Frontal cortex (tissue), 4 donors: ENCODE results near the gene IFI35. TPM values are rescaled to one million over a fixed set of nuclear protein-coding genes. Genes with fewer than 3 reads are reported as not detected.
A peak's percentile ranks its signal among the peaks of the same experiment; 100 is the strongest.
"Not testable (repeated sequence)": the region's sequence is repeated elsewhere in the genome, so short reads cannot be mapped to it uniquely, and the experiment has no call there.

Source experiments
- DNase-seq, 2 donors: peaks; one replicate each; pipeline ENCODE4 v3.0.0; 2012; ENCODE audit warnings: low spot score in 2 of 2
- FAIRE-seq: peaks from 2 replicates; lab custom pipeline; 2012; peaks lifted over from hg19 to GRCh38; lab: Jason Lieb, UNC
- total RNA-seq: library from RNA; depleted of rRNA; stranded (reverse); fragments of >200 nt; gene quantifications from one replicate; pipeline ENCODE4 v1.2.3, GENCODE V29; 2014
- donor health status: control.
- donor health status: control.
- donor health status: control.

IFI35 gene
- total RNA-seq, 1 donor from 2014 or later, result 1.2 TPM

DNA sequence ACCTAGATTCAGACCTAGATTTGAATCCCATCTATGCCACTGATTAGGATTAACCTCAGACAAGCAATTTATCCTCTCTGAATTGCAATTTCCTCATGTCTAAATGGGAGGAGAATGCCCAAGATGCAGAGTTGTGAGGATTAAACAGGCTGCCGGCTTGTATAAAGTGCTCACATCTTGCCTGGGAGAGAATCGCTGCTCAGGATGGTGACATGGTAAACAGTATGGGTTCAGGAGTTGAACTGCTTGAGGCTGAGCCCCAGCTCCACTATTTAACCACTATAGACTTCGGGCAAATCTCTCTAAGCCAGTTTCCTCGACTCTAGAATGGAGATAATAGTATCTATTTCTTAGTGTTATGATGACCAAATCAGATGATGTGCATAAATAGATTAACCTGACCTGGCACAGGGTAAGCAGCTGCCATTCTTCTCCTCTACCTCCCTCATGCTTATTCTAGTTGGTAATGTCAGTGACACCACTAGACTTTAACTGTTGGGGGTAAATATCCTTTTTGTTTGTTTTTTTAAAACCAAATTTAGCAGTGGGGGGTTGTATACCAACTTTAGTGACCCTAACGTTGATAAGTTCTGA, 9.1 kb upstream of the IFI35 start:
- no peak for DNase-seq
- FAIRE-seq, result no peak

DNA sequence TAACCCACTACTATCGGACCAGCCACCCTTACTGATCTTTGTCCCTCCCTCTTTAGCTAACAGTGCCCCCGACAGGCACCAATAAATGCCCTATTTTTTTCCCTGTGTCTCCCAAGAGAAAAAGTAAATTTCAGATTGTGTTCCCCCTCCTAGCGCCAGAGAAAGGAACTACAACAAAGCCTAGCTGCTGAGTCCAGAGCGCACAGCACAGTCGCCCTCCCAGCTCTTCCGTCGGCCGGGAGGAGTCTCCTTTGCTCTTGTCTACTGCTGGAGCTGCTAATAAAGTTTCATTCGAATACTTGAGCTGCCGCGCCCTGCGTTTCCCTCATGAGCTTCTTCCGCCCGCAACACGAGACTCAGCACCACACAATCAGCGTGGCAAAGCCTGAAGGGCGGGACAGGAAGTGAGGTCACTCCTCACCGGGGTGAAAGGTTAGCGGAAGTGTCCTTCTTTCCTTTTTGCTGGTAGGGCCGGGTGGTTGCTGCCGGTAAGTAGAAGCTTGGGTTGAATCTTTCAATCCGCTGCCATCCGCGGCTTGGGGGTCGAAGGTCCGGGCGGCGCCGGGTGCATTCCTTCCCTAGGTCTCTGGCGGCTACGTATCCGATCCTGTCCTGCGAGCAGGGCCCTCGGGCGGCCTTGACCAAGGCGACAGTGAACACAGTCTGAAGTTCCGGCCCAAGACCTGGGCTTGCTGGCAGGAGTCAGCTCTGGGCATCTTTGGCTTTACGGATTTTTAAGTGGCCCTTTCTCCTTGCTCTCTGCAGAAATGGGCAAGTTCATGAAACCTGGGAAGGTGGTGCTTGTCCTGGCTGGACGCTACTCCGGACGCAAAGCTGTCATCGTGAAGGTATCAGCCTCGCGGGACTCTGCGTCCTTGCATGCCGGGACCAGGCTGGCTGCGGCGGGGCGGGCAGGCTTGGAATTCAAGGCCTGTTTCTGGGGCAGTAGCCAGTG, 8.3 kb upstream of the IFI35 start, which contains the start of gene RPL27:
RPL27 (plus strand) TSS at position 436 of the 955 bp plus-strand sequence; CDS start at position 768, 332 bp downstream.
- peak; percentile 96 for FAIRE-seq
- peak; percentile 84 to 95 for DNase-seq

DNA sequence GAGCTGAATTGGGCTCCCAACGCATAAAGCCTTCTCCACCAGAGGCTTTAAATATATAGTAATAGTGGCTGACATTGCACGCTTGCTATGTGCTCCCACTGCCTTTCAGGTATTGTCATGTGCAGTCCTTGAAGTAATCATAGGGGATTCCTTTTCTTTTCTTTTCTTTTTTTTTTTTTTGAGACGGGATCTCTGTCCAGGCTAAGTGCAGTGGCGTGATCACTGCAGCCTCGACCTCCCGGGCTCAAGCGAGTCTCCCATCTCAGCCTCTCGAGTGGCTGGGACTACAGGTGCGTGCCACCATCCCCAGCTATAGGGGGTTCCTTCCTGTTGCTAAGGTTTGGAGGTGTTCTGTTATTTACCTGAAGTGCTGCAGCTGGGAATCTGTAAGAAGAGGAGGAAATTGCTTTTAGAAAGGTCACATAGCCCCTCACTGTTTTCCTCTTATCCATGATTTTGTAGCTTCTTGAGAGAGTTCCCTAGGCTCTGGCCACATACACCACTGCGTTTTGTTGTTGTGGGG, 7.5 kb upstream of the IFI35 start:
- no peak for DNase-seq
- no peak for FAIRE-seq

DNA sequence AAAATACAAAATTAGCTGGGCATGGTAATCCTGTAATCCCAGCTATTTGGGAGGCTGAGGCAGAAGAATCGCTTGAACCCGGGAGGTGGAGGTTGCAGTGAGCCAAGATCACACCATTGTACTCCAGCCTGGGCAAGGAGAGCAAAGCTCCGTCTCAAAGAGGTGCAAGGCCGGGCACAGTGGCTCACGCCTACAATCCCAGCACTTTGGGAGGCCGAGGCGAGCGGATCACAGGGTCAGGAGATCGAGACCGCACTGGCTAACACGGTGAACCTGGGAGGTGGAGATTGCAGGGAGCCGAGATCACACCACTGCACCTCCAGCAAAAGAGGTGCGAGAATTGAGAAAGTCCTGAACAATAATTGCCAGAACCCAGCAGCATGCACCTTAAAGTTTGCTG, 5.7 kb upstream of the IFI35 start:
- not testable (repeated sequence) for DNase-seq, FAIRE-seq

DNA sequence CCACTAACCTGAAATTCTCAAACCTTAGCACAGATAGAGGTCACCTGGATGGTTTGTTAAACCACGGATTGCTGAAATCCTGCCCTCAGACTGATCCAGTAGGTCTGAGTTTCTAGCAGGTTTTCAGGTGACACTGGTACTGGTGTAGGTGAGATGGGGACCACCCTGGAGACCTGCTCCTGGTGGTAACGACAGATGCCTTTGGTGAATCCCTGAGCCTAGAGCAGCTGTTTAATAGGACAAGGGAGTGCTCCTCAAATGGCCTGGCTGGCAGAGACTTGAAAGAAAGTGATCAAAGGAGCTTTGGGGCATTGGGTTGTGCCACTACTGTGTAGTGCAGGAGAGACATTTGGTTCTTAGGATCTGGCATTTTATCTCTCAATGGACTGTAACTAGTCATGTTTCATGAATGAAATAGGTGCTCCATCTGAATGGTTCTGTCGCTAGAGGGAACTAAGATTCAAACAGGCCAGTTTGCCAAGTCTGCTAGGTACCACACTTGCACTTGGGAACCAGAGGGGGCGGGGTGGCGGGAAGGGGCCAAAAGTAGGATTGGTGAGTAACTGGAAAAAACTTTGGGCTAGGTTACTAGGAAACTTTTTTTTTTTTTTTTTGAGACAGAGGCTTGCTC, 2.9 kb upstream of the IFI35 start:
- FAIRE-seq, result no peak
- DNase-seq, result no peak

DNA sequence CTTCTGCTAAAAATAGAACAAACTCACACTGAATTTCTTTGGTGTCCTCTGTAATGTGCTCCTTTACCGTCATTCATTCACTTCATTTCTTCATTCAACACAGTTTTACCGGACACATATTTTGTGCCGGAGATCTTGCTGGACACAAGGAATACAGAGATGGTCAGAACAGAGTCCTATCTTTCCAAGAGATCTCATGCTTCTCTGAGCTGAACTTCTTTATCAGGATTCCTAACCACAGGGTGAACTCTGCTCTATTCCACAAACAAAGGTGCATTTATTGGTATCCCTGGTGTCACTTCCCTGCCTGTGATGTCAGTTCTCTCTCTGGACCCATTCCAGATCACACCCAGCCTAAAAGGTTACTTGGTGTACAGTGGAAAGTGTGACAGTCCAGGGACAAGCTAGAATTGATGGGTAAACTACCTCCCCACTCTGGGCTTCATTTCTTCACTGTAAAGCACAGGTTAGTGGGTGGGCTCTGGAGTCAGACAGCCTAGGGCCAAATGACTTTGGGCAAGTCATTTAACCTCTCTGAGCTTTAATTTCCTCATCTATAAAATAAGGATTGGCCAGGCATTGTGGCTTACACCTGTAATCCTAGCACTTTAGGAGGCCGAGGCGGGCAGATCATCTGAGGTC, 4.2 kb downstream of the IFI35 start:
- FAIRE-seq, result no peak
- DNase-seq, result no peak

DNA sequence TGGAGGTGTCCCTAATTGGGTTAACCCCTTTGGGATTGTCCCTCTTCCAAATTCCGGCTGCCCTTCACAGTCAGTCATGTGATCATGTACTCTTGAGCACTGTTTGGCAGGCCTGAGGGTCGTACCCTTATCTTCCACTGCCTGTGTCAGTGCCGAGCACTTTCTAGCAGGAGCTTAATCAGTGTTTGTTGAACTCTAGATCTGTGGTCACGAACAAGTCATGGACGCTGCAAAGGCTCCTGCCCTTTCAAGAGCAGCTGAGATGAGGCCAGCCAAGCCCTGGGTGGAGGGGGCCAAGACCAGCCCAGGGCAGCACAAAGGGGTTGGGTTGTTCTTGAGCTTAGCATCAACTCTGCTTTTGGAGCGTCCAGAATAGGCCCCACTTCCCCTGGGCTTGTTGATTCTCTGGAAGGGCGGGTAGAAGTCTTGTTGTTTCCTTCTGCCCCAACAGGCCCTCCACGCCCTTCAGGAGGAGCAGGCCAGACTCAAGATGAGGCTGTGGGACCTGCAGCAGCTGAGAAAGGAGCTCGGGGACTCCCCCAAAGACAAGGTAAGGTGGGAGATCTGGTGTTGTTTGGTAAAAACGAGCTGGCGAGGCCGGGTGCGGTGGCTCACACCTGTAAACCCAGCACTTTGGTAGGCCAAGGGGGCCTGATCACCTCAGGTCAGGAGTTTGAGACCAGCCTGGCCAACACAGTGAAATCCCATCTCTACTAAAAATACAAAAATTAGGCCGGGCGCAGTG, 5.3 kb downstream of the IFI35 start:
- no peak for DNase-seq
- no peak for FAIRE-seq

DNA sequence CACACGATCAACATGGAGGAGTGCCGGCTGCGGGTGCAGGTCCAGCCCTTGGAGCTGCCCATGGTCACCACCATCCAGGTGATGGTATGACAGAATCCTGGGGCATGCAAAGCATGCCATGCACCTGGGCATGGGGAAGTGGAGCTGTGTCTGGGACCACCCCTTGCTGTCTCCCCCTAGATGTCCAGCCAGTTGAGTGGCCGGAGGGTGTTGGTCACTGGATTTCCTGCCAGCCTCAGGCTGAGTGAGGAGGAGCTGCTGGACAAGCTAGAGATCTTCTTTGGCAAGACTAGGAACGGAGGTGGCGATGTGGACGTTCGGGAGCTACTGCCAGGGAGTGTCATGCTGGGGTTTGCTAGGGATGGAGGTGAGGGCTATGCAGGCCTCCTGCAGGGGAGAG, 6.7 kb downstream of the IFI35 start:
- FAIRE-seq (no peak), DNase-seq (no peak)

DNA sequence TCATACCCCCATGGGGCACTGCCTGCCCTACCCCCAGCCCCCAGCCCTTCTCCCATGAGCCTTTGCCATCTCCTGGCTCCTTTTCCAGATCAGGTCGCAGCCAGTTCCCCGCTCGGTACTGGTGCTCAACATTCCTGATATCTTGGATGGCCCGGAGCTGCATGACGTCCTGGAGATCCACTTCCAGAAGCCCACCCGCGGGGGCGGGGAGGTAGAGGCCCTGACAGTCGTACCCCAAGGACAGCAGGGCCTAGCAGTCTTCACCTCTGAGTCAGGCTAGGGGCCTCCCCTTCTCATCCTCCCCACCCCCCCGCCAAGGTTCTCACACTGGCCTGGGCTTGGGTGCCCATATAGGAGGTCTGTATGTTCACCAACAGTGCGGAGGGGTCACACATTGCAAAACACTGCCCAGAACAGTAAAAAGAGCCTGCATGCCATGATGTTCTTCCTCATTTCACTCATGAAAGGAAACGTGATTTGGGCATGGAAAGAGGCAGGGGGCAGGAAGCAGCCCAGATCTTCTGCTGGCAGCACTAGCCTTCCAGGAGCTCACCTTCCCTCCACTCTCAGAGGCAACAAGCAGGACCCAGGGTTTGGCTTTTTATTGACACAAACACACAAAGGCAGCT, 7.5 kb downstream of the IFI35 start:
- no peak for FAIRE-seq

DNA sequence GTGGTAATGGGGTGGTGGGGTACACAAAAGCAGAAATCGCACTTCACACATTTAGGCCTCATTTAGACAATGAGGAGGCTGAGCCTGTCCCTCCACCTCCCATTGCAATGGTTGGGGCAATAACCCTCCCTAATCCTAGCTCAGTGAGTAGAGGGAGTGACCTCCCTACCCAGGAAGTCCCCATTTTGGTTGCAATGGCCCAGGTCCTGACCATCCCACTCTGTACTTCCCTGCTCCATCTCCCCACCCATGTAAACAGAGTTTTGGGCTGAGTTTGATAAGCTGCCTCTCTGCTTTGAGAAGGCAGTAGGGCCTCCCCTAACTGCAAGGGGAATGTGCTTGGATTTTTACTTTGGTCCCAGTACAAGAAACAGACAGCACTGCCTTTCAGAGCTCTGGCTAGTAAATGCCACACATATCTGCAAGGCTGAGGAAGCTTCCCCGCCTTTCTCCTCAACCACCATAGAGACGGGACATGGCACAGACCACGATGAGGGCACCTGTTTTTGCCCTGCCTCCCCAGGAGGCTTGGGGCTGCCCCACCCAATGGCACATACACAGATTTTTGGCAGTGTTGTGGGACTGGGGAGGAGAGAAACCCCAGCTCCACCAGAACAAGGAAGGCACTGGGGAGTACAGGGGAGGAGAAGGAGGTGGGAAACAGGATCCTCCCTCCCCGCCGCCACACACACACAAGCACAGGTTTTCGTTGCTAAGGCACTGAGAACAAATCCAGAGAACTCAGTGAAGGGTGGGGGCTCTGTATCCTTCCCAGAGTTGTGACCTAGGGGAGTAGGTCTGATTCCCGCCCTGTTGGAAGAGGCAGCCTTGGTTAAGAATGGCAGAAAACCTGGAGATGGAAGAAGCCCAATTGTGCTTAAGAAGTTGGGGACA, 8.3 kb downstream of the IFI35 start:
- FAIRE-seq (no peak), DNase-seq (no peak)

More for the DNA sequence above, 7.5 kb downstream of the IFI35 start:
- DNase-seq, result no peak

DNA sequence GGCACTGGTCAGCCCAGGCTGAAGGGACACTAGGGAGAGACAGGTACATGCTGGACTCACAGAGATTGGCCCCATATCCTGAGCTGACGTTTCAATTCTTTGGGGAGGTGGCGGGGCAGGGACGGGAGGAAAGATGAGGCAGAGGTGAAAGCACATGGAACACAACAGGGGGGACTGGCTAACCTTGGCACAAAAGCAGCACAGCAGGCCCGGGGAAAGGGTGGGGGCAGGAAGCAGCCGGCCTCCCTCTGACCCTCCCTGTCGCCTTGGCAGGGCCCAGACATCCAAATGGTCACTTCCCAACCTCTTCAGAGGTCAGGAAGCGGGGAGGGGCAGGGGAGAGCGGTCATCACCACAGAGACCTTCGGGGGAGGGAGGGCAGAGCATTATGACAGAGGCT, 9.0 kb downstream of the IFI35 start:
- FAIRE-seq (no peak), DNase-seq (peak in 1 of 2 donors; percentile 53)

DNA sequence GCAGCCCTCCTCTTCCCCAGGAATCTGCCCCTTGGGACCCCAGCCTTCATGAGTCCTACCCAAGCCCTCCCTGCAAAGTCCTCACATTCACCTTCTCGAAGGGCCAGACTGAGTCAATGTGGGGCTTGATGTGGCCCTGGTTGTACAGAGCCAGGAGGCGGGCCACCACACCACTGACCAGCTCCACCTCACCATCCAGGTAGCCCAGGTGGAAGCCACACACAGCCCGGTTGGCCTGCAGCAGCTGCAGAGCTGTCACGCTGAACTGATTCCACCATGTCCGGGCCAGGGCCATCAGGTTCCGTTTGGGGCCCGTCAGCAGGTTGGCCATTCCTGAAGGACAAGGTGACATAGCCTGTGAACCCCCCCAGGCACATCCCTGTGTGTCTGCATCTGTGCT, 9.6 kb downstream of the IFI35 start:
- FAIRE-seq (no peak), DNase-seq (no peak)

DNA sequence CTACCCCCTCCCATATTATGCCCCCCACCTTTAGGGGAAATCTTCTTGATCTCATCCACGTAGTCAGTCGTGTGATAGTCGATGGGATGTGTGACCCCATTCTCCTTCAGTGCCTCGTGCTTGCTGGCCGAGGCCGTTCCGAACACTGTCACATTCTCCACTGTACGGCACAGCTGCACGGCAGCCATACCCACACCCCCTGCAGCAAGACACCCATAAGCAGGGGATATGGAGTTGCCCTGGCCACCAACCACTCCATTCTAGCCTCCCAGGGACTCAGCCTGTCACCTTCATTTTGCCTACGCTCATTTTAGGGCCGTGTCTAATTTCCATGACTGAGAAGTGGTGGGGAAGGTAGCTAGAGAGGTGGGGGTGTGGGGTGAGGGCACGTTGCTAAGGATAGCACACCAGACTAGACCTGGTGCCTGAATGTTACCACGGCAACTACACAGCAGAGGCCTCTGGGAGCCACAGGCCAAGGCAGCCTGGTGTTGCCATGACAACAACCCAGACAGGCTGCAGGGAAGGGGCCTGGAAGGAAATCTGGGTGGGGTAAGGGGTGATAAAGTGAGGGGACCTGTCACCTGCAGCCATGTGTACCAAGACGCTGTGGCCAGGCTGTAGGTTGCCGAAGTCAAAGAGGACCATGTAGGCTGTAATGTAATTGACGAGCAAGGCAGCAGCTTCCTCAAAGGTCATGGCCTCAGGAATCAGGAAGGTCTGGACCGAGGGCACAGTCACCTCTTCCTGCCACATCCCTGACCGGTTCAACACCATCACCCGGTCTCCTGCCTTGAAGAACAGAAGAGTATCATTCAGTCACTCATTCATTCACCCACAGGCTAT, 11.6 kb downstream of the IFI35 start:
- FAIRE-seq (no peak), DNase-seq (no peak)

DNA sequence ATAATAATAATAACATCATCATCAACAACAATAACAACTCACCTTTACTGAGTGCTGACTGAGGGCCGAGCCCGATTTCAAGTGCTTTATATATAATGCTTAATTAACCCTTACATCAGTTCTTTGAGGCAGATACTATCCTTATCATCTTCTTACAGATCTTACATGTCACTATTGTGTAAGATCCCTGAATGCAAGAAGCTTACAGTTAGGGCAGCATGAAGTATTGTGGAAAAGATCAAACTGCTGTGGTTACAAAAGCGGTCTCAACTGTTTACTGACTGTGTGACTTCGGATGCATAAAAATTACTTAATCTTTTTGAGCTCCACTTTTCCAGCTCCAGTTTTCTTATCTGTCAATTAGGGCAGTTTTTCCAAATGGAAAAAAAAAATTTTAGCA, 12.3 kb downstream of the IFI35 start:
- FAIRE-seq, result no peak
- no peak for DNase-seq

DNA sequence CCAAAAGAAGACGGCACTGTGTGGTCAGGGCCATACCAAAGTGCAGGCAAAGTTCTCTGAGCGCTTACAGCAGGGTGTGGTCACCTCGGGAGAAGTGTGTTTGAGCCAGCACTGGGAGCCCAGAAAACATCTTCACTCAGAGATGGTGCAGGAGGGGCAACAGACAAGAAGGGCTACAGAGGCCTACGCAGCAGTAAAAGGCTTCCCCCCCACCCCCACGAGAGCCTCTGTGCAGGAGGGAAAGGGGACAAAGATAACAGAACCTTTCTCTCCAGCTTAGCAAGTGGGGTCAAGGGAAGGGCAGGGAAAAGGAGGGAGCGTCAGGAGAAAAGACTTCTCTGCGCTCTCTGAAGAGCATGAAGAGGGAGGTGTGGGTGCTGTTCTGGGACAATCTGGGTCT, 12.8 kb downstream of the IFI35 start:
- FAIRE-seq (no peak), DNase-seq (no peak)

DNA sequence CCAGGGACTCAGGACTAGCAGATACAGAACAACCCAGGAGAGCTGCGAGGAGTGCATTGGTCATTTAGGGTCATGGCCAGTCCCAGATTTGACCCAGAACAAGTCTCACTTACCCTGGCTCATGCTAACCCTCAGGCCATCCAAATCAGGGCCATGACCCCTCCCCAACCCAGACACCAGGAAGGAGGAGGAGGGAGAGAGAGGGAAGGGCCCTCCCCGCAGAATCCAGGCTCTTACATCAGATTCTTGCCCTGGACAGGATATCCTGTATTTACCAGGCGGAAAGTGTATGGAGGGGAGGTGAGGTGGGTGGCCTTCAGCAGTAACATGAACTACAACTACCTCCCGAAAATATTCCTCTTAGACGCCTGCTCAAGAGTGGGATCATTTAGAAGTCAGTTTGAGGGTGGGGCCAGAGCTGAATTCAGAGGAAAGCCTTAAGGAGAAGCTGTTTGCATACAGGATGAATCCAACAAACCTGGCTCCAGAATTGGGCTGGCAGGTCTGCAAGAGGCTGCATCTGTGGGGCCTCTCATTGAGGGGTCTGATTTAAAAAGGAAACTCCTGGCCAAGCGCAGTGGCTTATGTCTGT, 13.5 kb downstream of the IFI35 start:
- FAIRE-seq, result no peak
- no peak for DNase-seq
